SU-DHL-6 (cell line): ENCODE data around the gene LTBP1.

Source experiments
- EZH2phosphoT487 ChIP-seq: fragments of 200-600 bp; sonication (generic), shearing (Covaris generic); conservative IDR thresholded peaks from 2 replicates; pipeline ENCODE4 v1.6.1; 2018; ENCODE audit warnings: mild to moderate bottlenecking, antibody characterized with exemption, low read length, moderate library complexity, mixed read lengths
- TF ChIP-seq, protein P1 (sequence below): fragments of 200-600 bp; sonication (generic); IDR thresholded peaks from one replicate; pipeline ENCODE4 v1.5.1; 2017; ENCODE audit warnings: antibody characterized with exemption, mild to moderate bottlenecking, low read length, moderate library complexity; ENCODE audit not compliant: insufficient read depth, poor library complexity, severe bottlenecking

DNA sequence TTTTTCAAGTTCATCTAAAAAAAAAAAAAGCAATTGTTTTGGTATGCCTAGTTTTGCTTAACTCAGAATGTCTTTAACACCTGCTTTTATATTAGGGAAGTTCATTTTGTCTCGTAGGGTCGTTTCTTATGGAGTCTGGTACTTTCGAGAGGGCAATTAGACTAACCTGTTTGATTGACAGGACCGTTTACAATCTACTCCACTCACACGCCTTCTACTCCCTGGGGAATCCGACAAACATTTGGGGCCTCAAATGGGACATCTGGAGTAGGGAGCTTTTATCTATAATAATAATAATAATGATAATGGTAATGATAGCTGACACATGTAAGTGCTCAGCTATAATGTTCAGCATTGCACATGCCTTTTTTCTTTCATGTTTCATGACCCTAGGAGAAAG, 268.1 kb downstream of the LTBP1 start:
- TF ChIP-seq, protein P1, sequence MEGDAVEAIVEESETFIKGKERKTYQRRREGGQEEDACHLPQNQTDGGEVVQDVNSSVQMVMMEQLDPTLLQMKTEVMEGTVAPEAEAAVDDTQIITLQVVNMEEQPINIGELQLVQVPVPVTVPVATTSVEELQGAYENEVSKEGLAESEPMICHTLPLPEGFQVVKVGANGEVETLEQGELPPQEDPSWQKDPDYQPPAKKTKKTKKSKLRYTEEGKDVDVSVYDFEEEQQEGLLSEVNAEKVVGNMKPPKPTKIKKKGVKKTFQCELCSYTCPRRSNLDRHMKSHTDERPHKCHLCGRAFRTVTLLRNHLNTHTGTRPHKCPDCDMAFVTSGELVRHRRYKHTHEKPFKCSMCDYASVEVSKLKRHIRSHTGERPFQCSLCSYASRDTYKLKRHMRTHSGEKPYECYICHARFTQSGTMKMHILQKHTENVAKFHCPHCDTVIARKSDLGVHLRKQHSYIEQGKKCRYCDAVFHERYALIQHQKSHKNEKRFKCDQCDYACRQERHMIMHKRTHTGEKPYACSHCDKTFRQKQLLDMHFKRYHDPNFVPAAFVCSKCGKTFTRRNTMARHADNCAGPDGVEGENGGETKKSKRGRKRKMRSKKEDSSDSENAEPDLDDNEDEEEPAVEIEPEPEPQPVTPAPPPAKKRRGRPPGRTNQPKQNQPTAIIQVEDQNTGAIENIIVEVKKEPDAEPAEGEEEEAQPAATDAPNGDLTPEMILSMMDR = no peak
- no peak for TF ChIP-seq EZH2phosphoT487
